CD4-positive, alpha-beta T cell treated with Interferon alpha-2 for 1 hour (primary cell): ENCODE measurements around the gene C5orf15.
"Not testable (repeated sequence)": the region's sequence is repeated elsewhere in the genome, so short reads cannot be mapped to it uniquely, and the experiment has no call there.

Experiments
- DNase-seq, 2 donors: peaks; one replicate each; pipeline ENCODE4 v3.0.0-alpha.2; 2020 to 2022

C5orf15 gene

GRCh38 chr5:133959643-133960042, 8.8 kb downstream of the C5orf15 start:
- DNase-seq, result no peak

GRCh38 chr5:133957591-133957990, 10.8 kb downstream of the C5orf15 start:
- no peak for DNase-seq

DNA sequence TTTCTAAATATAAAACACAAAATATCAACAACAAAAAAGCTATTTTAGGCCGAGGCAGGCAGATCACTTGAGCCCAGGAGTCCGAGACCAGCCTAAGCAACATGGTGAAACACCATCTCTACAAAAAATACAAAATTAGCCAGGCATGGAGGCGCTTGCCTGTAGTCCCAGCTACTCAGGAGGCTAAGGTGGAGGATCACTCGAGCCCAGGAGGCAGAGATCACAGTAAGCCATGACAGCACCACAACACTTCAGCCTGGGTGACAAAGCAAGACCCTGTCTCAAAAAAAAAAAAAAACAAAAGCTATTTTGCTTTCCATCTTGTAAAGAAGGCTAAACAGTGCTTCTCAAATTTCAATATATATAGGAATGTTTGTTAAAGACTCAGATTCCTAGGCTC, 11.3 kb downstream of the C5orf15 start:
- no peak for DNase-seq

DNA sequence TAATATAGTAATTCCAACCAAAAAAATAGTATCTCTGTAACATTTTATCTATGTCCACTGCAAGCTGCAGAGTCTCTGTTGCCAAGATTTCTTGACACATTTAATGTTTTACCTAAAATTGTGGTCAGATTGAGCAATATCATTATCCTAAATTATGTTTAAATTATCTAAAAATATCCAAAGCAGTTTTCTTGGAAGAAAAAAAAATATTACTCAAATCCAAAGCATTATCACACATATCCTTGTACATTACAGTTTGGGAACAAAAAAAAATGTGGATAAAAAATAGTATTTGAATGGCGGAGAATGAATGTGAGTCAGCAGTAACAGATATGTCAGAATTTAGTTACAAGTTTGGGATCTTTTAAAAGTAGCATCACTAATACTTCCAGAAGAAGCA, 12.2 kb downstream of the C5orf15 start:
- not testable (repeated sequence) for DNase-seq

- no peak for DNase-seq
Observed at GRCh38 chr5:133953568-133954145, 14.8 kb downstream of the C5orf15 start.

DNA sequence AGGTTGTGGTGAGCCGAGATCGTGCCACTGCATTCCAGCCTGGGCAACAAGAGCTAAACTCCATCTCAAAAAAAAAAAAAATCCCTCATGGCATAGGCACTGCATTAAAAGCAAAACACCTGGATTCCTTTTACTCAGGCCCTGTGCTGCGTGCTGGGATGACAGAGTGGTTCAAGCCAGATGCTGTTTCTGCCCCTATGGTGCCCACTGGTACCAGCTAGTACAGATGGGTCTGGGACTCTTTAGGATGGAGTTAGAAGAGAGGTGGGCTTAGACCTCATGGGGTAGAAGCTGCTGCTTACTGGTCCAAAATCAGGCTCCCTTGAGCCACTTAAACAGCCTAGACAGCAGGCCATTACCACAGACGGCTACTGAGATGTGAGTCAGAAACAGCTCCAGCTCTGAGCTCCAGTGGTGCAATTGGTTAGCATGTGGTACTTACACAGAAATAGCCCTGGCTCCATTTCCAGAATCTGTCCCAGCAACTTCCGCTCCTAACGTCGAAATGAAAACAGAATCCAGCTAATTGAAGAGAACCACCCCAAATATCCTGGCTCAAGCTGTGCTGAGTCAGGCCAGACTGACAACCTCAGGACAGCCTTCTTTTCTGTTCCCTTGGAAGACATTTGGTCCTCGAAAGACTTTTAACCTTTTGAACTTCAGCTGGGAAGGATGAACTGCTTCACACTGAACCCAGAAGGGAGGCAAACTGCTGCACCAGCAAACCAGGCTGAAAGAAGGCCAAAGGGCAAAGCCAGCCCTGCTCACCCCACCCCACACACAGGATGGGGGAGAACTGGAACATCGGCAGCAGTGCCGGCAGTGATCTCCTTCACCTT, 15.5 kb downstream of the C5orf15 start:
- DNase-seq, result no peak

GRCh38 chr5:133950821-133951612, 17.4 kb downstream of the C5orf15 start:
- no peak for DNase-seq

DNA sequence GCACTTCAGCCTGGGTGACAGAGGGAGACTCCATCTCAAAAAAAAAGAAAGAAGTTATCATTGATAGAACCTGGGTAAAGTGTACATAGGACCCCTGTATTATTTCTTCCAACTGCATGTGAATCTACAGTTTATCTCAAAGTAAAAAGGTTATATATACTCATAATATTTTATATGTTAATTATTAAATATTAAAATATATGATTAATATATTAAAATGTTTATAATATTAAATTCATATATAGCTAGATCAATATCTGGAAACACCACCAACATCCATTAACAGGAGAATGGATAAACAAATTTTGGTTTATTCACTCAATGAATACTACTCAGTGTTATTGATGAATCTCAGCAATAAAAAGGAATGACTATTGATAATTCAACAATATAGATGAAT, 19.7 kb downstream of the C5orf15 start:
- no peak for DNase-seq

GRCh38 chr5:133947431-133947841, 21.0 kb downstream of the C5orf15 start:
- DNase-seq, result no peak

GRCh38 chr5:133945568-133945967, 22.9 kb downstream of the C5orf15 start:
- DNase-seq, result no peak

- peak in 1 of 2 donors; percentile 38 for DNase-seq
Observed at GRCh38 chr5:133944263-133945185, 23.9 kb downstream of the C5orf15 start.

DNA sequence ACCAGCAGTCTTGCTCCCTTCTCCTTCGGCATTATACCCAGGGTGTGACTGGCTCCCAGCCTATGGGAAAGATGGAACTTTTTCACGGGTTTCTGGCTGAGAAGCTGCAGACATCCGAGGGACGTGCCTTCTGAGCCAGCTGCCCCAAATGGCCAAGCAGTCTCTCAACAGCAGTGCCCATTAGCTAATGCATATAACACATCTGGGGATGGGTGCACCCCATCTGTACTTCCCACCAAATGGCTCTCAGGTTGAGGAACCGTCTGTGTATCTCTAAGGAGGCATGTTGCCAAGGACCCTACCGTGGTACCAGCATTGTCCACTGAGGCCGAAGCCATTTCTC, 25.0 kb downstream of the C5orf15 start:
- DNase-seq, result no peak

- DNase-seq, result no peak
Observed at GRCh38 chr5:133942614-133943474, 25.6 kb downstream of the C5orf15 start.

GRCh38 chr5:133941456-133942196, 26.8 kb downstream of the C5orf15 start:
- DNase-seq, result no peak

DNA sequence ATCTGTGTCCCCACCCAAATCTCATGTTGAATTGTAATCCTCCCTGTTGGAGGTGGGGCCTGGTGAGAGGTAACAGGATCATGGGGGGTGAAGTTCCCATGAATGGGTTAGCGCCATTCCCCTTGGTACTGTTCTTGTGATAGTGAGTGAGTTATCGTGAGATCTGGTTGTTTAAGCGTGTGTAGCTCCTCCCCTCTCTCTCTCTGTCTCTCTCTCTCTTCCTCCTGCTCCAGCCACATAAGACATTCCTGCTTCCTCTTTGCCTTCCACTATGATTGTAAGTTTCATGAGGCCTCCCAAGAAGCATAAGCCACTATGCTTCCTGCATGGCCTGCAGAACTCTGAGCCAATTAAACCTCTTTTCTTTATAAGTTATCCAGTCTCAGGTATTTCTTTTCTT, 28.8 kb downstream of the C5orf15 start:
- DNase-seq, result no peak

DNA sequence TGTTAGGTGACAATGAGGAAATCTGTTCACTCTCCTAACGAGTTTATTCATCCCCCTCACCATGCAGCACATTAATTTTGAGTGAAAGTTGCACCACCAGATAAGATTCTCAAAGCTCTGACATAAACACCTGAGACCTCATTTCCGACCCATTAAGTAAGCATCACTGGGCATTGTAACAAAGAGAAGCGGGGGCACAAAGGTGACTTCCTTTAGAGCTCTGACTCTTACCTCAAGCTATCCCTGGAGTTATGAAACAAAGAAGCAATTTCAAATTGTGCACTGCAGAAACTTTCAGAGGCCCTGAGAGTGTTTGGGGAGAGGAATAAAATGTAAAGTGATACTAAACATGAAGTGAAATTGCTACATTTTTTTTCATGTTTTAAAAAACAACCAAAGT, 29.5 kb downstream of the C5orf15 start:
- no peak for DNase-seq

- DNase-seq, result no peak
Observed at GRCh38 chr5:133938039-133938821, 30.2 kb downstream of the C5orf15 start.

GRCh38 chr5:133937628-133938027, 30.8 kb downstream of the C5orf15 start:
- DNase-seq, result not testable (repeated sequence)

GRCh38 chr5:133936651-133937015, 31.8 kb downstream of the C5orf15 start:
- no peak for DNase-seq

GRCh38 chr5:133935991-133936650, 32.3 kb downstream of the C5orf15 start:
- not testable (repeated sequence) for DNase-seq
